Esophagus squamous epithelium (tissue), 4 donors: ENCODE data around the gene DAB2.

Experiments used
- CTCF ChIP-seq, 6 experiments: fragments of 450-650 bp in 4 of 6; fragments of 200-600 bp in 2 of 6; sonication (generic) in 2 of 6; IDR thresholded peaks; one replicate each; pipeline ENCODE4 v1.5.1; 2016 to 2019; ENCODE audit warnings: antibody characterized with exemption in 6 of 6, mild to moderate bottlenecking in 4 of 6, moderate library complexity in 4 of 6
- POLR2A ChIP-seq, 4 donors: fragments of 450-650 bp; IDR thresholded peaks; one replicate each; pipeline ENCODE4 v1.6.1; 2017; ENCODE audit warnings: antibody characterized with exemption in 4 of 4, mild to moderate bottlenecking in 4 of 4, moderate library complexity in 3 of 4

GRCh38 chr5:39447968-39448367, 23.2 kb upstream of the DAB2 start:
- TF ChIP-seq CTCF (IDR thresholded peaks at IDR 0.05): no peak
- no peak for TF ChIP-seq POLR2A (IDR thresholded peaks at IDR 0.05)
